ENCODE data around the gene MVP.
"Not testable (repeated sequence)": the region's sequence is repeated elsewhere in the genome, so short reads cannot be mapped to it uniquely, and the experiment has no call there.

DNA sequence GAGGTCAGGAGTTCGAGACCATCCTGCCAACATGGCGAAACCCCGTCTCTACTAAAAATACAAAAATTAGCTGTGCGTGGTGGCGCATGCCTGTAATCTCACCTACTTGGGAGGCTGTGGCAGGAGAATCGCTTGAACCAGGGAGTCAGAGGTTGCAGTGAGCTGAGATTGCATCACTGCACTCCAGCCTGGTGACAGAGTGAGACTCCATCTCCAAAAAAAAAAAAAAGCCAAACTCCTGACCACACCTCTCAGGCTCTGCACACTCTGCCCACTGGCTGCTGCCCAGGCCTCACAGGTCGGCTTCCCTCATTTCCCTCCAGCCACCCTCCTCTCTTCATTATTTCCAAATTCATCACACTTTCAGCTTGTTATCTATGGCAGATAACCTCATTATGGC lies 47.9 kb upstream of the MVP start:
- TF ChIP-seq POLR2A (IDR thresholded peaks at IDR 0.05; ENCODE audit: low read length); GATA1 (IDR thresholded peaks at IDR 0.05; ENCODE audit: low read depth, low read length): not testable (repeated sequence)
